Measurements from ENCODE around the gene SLC4A2.

The SLC4A2 gene

GRCh38 chr7:151061213-151062110 lies 2.1 kb downstream of the SLC4A2 start:
- FAIRE-seq (no peak), DNase-seq (ENCODE audit: extremely low spot score, insufficient read length, low read depth) (no peak)

DNA sequence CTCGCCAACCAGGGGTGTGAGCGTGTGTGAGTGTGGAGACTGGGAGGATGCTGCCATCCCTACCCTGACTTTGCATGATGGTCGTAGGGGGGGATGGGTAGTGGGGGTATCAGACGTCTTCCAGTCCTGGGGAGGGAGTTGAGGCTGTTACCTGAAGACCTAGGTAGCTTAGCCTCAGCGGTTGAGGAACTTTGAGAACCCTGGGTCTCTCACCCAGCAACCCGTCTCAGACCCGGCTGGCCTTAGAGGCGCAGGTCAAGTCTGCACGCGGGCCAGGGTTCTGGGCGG lies 2.7 kb downstream of the SLC4A2 start:
- FAIRE-seq: no peak
- DNase-seq (ENCODE audit: extremely low spot score, insufficient read length, low read depth): no peak

DNA sequence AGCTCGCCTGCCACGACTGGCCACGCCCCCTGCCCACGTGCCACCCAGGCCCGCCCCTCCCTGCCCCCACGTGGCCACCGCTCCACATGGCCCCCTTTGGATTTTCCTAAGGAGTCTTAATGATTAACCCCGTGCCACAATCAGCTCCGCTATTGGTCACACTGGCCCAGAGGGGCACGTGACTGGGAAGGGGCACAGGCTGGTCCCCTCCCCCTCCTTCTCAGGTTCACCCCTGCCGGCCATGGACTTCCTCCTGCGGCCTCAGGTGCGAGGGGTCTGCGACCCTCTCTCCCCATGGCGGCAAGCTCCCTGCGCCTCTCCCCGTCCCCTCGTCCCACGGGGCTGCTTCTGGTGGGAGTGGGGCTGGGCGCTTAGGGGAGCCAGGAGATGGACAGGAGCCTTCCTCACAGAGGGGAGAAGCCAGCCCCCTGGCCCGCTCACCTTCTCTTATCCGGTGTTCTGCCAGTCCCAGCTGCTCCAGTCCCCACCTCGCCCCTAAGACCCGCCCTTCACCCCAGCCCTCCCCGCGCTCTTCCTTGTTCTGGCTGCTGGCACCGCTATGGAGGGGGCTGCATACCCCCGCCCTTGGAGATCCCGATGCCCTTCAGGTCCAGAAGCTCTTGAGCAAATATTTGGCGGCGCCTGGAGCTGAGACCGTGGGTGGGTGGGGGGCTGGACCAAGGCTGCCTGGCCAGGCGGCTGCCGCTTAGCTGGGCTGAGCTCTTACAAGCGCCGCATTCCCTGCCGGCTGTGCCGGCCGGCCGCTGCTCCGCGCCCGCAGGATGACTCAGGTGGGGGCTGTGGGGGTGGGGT lies 3.2 kb downstream of the SLC4A2 start:
- FAIRE-seq (no peak), DNase-seq (ENCODE audit: extremely low spot score, insufficient read length, low read depth) (no peak)

DNA sequence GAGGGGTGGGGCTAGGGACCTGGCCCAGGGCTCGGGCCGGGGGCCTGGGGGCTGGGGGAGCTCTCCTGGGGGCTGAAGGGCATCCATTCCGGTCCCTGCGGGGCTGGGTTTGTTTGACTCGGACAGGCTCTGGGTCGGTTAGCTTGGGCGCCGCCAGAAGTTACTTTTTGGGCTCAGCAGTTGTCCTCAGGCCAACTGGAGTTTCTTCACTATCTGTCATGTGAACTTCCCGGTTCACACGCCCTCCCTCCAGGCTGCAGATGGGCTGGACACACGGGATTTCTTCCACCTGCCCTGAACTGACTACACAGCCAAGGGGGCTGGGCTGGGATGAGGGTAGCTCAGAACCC lies 3.8 kb downstream of the SLC4A2 start:
- DNase-seq (ENCODE audit: extremely low spot score, insufficient read length, low read depth): no peak

DNA sequence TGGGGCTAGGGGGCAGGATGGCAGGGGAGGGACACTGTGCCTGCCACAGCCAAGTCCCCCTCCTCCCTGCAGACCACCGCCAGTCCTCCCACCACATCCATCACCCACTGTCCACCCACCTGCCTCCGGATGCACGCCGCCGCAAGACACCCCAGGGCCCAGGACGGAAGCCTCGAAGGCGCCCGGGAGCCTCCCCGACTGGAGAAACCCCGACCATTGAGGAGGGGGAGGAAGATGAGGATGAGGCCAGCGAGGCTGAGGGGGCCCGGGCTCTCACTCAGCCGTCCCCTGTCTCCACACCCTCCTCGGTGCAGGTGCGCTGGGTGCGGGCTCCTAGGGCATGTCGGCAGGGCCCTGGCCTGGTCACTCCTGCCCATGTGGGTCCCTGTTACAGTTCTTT lies 5.1 kb downstream of the SLC4A2 start:
- FAIRE-seq (no peak), DNase-seq (ENCODE audit: extremely low spot score, insufficient read length, low read depth) (no peak)

More for the DNA sequence above, 3.8 kb downstream of the SLC4A2 start:
- no peak for FAIRE-seq

GRCh38 chr7:151064993-151065392 lies 5.6 kb downstream of the SLC4A2 start:
- DNase-seq (ENCODE audit: extremely low spot score, insufficient read length, low read depth): no peak
- no peak for FAIRE-seq

- DNase-seq (ENCODE audit: extremely low spot score, insufficient read length, low read depth) (no peak), FAIRE-seq (no peak)
Observed at GRCh38 chr7:151065516-151065915, 6.1 kb downstream of the SLC4A2 start.

GRCh38 chr7:151066273-151066974 lies 7.0 kb downstream of the SLC4A2 start:
- no peak for FAIRE-seq
- DNase-seq (ENCODE audit: extremely low spot score, insufficient read length, low read depth): no peak

DNA sequence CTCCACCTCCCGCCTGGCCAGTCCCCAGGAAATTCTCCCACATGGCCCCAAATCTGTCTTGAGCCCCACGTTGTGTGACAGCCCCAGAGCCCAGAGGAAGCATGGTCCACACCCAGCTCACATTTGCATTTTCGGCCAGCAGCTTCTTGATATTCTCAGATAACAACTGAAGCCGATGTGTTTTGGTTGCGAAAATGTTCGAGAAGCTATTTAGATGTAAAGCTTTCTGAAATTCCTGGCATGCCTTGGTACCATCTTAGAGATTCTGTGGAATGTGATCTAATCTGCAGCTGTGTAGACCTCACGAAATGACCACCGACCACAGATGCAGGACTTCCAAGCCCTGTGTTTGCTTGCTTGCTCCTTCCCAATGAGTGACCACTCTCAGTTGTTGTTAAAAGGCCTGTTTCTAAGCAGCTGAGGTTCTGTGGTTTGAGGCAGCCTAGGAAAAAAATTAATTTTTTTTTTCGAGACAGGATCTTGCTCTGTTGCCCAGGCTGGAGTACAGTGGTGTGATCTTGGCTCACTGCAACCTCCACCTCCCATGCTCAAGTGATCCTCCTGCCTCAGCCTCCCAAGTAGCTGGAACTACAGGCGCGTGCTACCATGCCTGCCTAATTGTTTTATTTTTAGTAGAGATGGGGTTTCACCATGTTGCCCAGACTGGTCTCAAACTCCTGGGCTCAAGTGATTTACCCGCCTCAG lies 8.8 kb downstream of the SLC4A2 start:
- DNase-seq (ENCODE audit: extremely low spot score, insufficient read length, low read depth): no peak
- no peak for FAIRE-seq

GRCh38 chr7:151069841-151070573 lies 10.6 kb downstream of the SLC4A2 start:
- FAIRE-seq (no peak), DNase-seq (ENCODE audit: extremely low spot score, insufficient read length, low read depth) (no peak)

DNA sequence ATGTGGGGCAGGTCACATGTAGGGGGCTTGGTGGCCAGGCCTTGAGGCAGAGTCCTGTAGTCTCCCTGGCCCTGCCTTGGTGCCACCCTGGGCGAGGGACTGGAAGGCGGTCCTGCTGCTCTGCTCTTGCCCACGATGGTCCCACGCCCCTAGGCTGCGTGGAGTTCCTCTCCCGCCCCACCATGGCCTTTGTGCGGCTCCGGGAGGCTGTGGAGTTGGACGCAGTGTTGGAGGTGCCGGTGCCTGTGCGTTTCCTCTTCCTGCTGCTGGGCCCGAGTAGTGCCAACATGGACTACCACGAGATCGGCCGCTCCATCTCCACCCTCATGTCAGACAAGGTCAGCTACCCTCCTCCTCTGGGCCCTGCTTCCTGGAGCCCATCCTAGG lies 11.2 kb downstream of the SLC4A2 start:
- DNase-seq (ENCODE audit: extremely low spot score, insufficient read length, low read depth): no peak
- FAIRE-seq: no peak

GRCh38 chr7:151071032-151071866 lies 11.9 kb downstream of the SLC4A2 start:
- DNase-seq (ENCODE audit: extremely low spot score, insufficient read length, low read depth): no peak
- no peak for FAIRE-seq

- DNase-seq (ENCODE audit: extremely low spot score, insufficient read length, low read depth) (no peak), FAIRE-seq (no peak)
Observed at GRCh38 chr7:151073990-151074389, 14.6 kb downstream of the SLC4A2 start.

DNA sequence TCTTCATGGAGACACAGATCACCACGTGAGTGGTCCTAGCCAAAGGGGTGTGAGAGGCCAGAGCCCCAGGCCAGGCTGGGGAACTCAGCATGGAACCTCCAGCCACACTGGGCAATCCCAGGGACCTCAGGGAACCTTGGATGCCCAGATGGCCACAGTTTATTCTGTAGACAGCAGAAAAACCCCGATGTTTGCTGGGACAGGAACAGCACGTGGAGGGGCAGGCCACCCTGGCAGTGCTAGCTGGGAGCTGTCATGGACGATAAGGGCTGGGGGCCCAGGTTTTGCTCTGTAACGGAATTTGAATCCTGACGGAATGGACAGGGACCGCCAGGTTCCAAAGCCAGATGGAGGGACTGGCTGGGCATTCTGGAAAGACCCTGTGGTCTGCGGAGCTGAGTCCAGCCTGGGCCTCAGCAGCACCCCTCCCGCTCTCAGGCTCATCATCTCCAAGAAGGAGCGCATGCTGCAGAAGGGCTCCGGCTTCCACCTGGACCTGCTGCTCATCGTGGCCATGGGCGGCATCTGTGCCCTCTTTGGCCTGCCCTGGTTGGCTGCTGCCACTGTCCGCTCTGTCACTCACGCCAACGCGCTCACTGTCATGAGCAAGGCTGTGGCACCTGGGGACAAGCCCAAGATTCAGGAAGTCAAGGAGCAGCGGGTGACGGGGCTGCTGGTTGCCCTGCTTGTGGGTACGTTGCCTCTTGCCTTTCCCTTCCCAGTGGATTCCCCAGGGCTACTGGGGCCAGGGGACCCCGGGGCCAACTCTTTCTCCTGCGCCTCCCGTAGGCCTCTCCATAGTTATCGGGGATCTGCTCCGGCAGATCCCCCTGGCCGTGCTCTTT lies 15.7 kb downstream of the SLC4A2 start:
- DNase-seq (ENCODE audit: extremely low spot score, insufficient read length, low read depth): no peak
- no peak for FAIRE-seq

GRCh38 chr7:151075662-151075971 lies 16.2 kb downstream of the SLC4A2 start:
- DNase-seq (ENCODE audit: extremely low spot score, insufficient read length, low read depth) (no peak), FAIRE-seq (no peak)

- DNase-seq (ENCODE audit: extremely low spot score, insufficient read length, low read depth): no peak
- FAIRE-seq: no peak
Observed at GRCh38 chr7:151075978-151076426, 16.6 kb downstream of the SLC4A2 start.

DNA sequence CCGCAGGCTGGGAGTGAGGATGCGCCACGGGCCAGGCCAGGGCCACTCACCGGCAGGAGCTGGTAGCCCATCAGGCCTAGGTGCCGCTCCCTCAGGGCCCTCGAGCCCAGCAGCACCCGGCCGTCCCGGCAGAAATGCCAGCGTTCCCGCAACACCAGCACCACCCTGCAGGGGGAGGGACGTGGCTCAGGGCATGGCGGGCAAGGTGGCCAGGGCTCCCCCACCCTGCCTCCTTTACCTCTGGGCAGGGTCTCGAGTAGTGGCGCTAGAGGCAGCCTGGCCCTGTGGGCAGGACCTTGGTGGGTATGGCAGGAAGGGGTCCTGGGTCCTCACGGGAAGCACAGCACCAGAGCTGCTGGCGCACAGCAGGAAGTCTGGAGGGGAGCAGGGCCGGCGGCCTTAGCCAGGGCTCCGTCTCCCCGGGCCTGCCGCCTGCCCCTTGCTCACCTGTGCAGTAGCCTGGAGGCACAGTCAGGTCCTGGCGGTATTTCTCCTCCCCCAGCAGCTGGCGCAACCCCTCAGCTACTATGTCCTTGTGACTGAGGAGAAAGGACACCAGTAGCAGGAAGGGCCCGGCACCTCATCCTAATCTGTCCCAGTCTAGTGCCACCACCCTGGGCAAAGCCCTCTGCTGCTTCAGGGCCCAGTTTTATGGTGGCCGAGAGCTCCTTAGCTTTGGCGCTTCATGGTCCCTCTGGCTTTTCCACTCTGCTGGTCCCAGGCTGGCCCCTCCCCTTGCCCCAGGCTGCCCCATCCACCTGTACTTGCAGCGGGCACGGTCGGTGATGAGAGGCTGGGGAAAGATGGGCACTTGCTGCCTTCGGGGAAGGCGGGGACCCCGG lies 17.7 kb downstream of the SLC4A2 start:
- FAIRE-seq (no peak), DNase-seq (ENCODE audit: extremely low spot score, insufficient read length, low read depth) (no peak)

Measured in GM18507 (cell line).